CD4-positive, alpha-beta memory T cell (primary cell): ENCODE data around the gene SIGLEC9. TPM values are rescaled to one million over a fixed set of nuclear protein-coding genes. Genes with fewer than 3 reads are reported as not detected.

ENCODE experiments used
- CTCF ChIA-PET: fragments of 350-600 bp; sonication (Branson Sonifier 250); formaldehyde crosslinking; loops from one replicate; lab custom pipeline; 2021; ENCODE audit warnings: inconsistent platforms; ENCODE audit not compliant: partially characterized antibody; lab: Charles Lee
- POLR2A ChIA-PET: fragments of 350-600 bp; sonication (Branson Sonifier 250); formaldehyde crosslinking; loops from one replicate; lab custom pipeline; 2021; ENCODE audit not compliant: partially characterized antibody; lab: Charles Lee
- DNase-seq, 5 donors: peaks; one replicate each; pipeline versions ENCODE4 v3.0.0 to v3.0.0-alpha.2; 2020 to 2022; ENCODE audit warnings: mixed read lengths in 1 of 5
- H3K27ac ChIP-seq: one replicate; pipeline ENCODE4 v1.7.0; 2013; ENCODE audit warnings: low read depth, low read length
- H3K27me3 ChIP-seq: 2 replicates; pipeline ENCODE4 v1.7.0; 2013; ENCODE audit warnings: mild to moderate bottlenecking, low read length, moderate library complexity; ENCODE audit not compliant: insufficient read depth
- H3K36me3 ChIP-seq: 2 replicates; pipeline ENCODE4 v1.7.0; 2013; ENCODE audit warnings: mild to moderate bottlenecking, low read length, moderate library complexity; ENCODE audit not compliant: insufficient read depth
- H3K4me1 ChIP-seq: 2 replicates; pipeline ENCODE4 v1.7.0; 2013; ENCODE audit warnings: mild to moderate bottlenecking, low read length, moderate library complexity; ENCODE audit not compliant: insufficient read depth
- H3K4me3 ChIP-seq, 2 donors: one replicate each; pipeline ENCODE4 v1.7.0; 2013; ENCODE audit warnings: low read length in 2 of 2, mild to moderate bottlenecking in 1 of 2
- H3K9me3 ChIP-seq, 2 donors: one replicate each; pipeline ENCODE4 v1.7.0; 2013; ENCODE audit warnings: low read length in 2 of 2, control low read depth in 1 of 2; ENCODE audit not compliant: control insufficient read depth in 1 of 2
- H3K27ac Mint-ChIP-seq, 7 donors: one replicate each; pipeline ENCODE4 v1.8.0; 2020 to 2021; ENCODE audit warnings: mixed read lengths in 7 of 7, mild to moderate bottlenecking in 6 of 7, inconsistent platforms in 3 of 7, moderate library complexity in 3 of 7
- H3K27me3 Mint-ChIP-seq, 2 donors: one replicate each; pipeline ENCODE4 v1.8.0; 2020 to 2021; ENCODE audit warnings: mixed read lengths in 2 of 2
- H3K36me3 Mint-ChIP-seq, 2 donors: one replicate each; pipeline ENCODE4 v1.8.0; 2020 to 2021; ENCODE audit warnings: mixed read lengths in 2 of 2, inconsistent platforms in 1 of 2, mild to moderate bottlenecking in 1 of 2
- H3K4me1 Mint-ChIP-seq, 4 donors: one replicate each; pipeline ENCODE4 v1.8.0; 2020 to 2021; ENCODE audit warnings: mixed read lengths in 4 of 4, mild to moderate bottlenecking in 1 of 4
- H3K4me3 Mint-ChIP-seq, 8 donors: one replicate each; pipeline ENCODE4 v1.8.0; 2020 to 2021; ENCODE audit warnings: mixed read lengths in 8 of 8, mild to moderate bottlenecking in 7 of 8, moderate library complexity in 6 of 8, inconsistent platforms in 3 of 8
- H3K9me3 Mint-ChIP-seq, 8 donors: one replicate each; pipeline ENCODE4 v1.8.0; 2020 to 2021; ENCODE audit warnings: mixed read lengths in 8 of 8, mild to moderate bottlenecking in 5 of 8, inconsistent platforms in 3 of 8, moderate library complexity in 1 of 8
- intact Hi-C: fragments of 100-400 bp; cut with micrococcal nuclease; formaldehyde crosslinking; loops from one replicate; pipeline ENCODE4 v1.15.1; 2023
- polyA plus RNA-seq, 2 donors: library from polyadenylated mRNA; unstranded; fragments of 300-500 nt; fragmentation: Illumina TruSeq; gene quantifications; one replicate each; pipeline ENCODE4 v1.2.3, GENCODE V29; 2021
- total RNA-seq, 2 experiments: library from RNA; stranded (reverse); gene quantifications; one replicate each; pipeline ENCODE4 v1.2.3, GENCODE V29; 2021

The SIGLEC9 gene
- total and polyA plus RNA-seq, 4 experiments from 2014 or later: 2.4 to 3.9 (median 3.0) TPM

- Histone ChIP-seq H3K9me3 (no peaks in the 10 kb centered on the region), H3K36me3 (no peaks in the 10 kb centered on the region), H3K4me1 (no peaks in the 10 kb centered on the region), H3K4me3 (no peak within 1 kb of the TSS), H3K27me3 (no peaks in the 10 kb centered on the region), H3K27ac (no peak within 1 kb of the TSS)
- peaks cover 3 to 7% of the 10 kb centered on the region in 2 donors for H3K27me3 Mint-ChIP-seq
- no peak within 1 kb of the TSS for H3K4me3 Mint-ChIP-seq
- intact Hi-C loops: no loop called here
- peaks cover 0 to 13% of the 10 kb centered on the region in 2 donors for H3K36me3 Mint-ChIP-seq
- peak within 1 kb of the TSS in 2 of 7 donors; percentile 39 to 74 for H3K27ac Mint-ChIP-seq
- ChIA-PET CTCF (no interaction called here), POLR2A (no interaction called here)
- no peaks in the 10 kb centered on the region for H3K9me3 Mint-ChIP-seq
- no peak for DNase-seq
- H3K4me1 Mint-ChIP-seq: peaks cover 0 to 2% (median 0%) of the 10 kb centered on the region in 4 donors
Measured at GRCh38 chr19:51082611-51083010, 42.1 kb upstream of the SIGLEC9 start, which contains the start of gene KLK14. Gene KLK14 (minus strand): TSS chr19:51082887. CDS start chr19:51082614, 273 bp downstream.

GRCh38 chr19:51083181-51083580 is 41.5 kb upstream of the SIGLEC9 start:
- Histone ChIP-seq H3K27ac (no peak overlapping the region), H3K36me3 (no peaks in the 10 kb centered on the region), H3K27me3 (no peaks in the 10 kb centered on the region), H3K9me3 (no peaks in the 10 kb centered on the region), H3K4me3 (no peak overlapping the region), H3K4me1 (no peaks in the 10 kb centered on the region)
- H3K27me3 Mint-ChIP-seq: peaks cover 3 to 7% of the 10 kb centered on the region in 2 donors
- H3K27ac Mint-ChIP-seq: peak overlapping the region in 1 of 7 donors; percentile 74
- no peak for DNase-seq
- peaks cover 0 to 2% (median 0%) of the 10 kb centered on the region in 4 donors for H3K4me1 Mint-ChIP-seq
- intact Hi-C loops: no loop called here
- H3K9me3 Mint-ChIP-seq: no peaks in the 10 kb centered on the region
- peaks cover 0 to 13% of the 10 kb centered on the region in 2 donors for H3K36me3 Mint-ChIP-seq
- ChIA-PET POLR2A (no interaction called here), CTCF (no interaction called here)
- H3K4me3 Mint-ChIP-seq: no peak overlapping the region

- H3K4me3 Mint-ChIP-seq: no peak overlapping the region
- no peaks in the 10 kb centered on the region for H3K36me3 ChIP-seq
- H3K4me1 Mint-ChIP-seq: peaks cover 0 to 2% (median 0%) of the 10 kb centered on the region in 4 donors
- peaks cover 3 to 7% of the 10 kb centered on the region in 2 donors for H3K27me3 Mint-ChIP-seq
- H3K4me1 ChIP-seq: no peaks in the 10 kb centered on the region
- H3K27ac Mint-ChIP-seq: no peak overlapping the region
- no peaks in the 10 kb centered on the region for H3K9me3 ChIP-seq
- H3K36me3 Mint-ChIP-seq: peaks cover 0 to 13% of the 10 kb centered on the region in 2 donors
- H3K4me3 ChIP-seq: no peak overlapping the region
- H3K27ac ChIP-seq: no peak overlapping the region
- no peaks in the 10 kb centered on the region for H3K9me3 Mint-ChIP-seq
- intact Hi-C loops: no loop called here
- CTCF ChIA-PET: no interaction called here
- DNase-seq: no peak
- POLR2A ChIA-PET: no interaction called here
- H3K27me3 ChIP-seq: no peaks in the 10 kb centered on the region
Measured at GRCh38 chr19:51083783-51084182, 40.9 kb upstream of the SIGLEC9 start.

GRCh38 chr19:51084505-51084904 is 40.2 kb upstream of the SIGLEC9 start:
- H3K9me3 Mint-ChIP-seq: no peaks in the 10 kb centered on the region
- Histone ChIP-seq H3K4me1 (no peaks in the 10 kb centered on the region), H3K27me3 (no peaks in the 10 kb centered on the region), H3K36me3 (no peaks in the 10 kb centered on the region), H3K27ac (no peak overlapping the region), H3K4me3 (no peak overlapping the region), H3K9me3 (no peaks in the 10 kb centered on the region)
- POLR2A ChIA-PET: no interaction called here
- H3K4me1 Mint-ChIP-seq: peaks cover 0 to 2% (median 0%) of the 10 kb centered on the region in 4 donors
- intact Hi-C loops: no loop called here
- H3K27me3 Mint-ChIP-seq: peaks cover 3 to 7% of the 10 kb centered on the region in 2 donors
- peaks cover 0 to 13% of the 10 kb centered on the region in 2 donors for H3K36me3 Mint-ChIP-seq
- no peak overlapping the region for H3K4me3 Mint-ChIP-seq
- no peak for DNase-seq
- H3K27ac Mint-ChIP-seq: no peak overlapping the region
- CTCF ChIA-PET: no interaction called here

GRCh38 chr19:51086153-51086850 is 38.4 kb upstream of the SIGLEC9 start:
- Mint-ChIP-seq H3K27ac (no peak overlapping the region), H3K36me3 (peaks cover 0 to 13% of the 10 kb centered on the region in 2 donors), H3K4me3 (no peak overlapping the region), H3K9me3 (no peaks in the 10 kb centered on the region), H3K4me1 (peaks cover 0 to 2% (median 0%) of the 10 kb centered on the region in 4 donors), H3K27me3 (peaks cover 3 to 7% of the 10 kb centered on the region in 2 donors)
- no peaks in the 10 kb centered on the region for H3K36me3 ChIP-seq
- CTCF ChIA-PET: interaction anchor here (1.2 kb wide), 1 partner anchor 11 kb away, joined by 4 read pairs; no protein-coding TSS in a partner anchor
- H3K4me3 ChIP-seq: no peak overlapping the region
- H3K27ac ChIP-seq: no peak overlapping the region
- no peaks in the 10 kb centered on the region for H3K27me3 ChIP-seq
- no peak for DNase-seq
- intact Hi-C loops: no loop called here
- no peaks in the 10 kb centered on the region for H3K9me3 ChIP-seq
- H3K4me1 ChIP-seq: no peaks in the 10 kb centered on the region
- POLR2A ChIA-PET: no interaction called here

- H3K4me1 Mint-ChIP-seq: peaks cover 0 to 6% (median 4%) of the 10 kb centered on the region in 4 donors
- H3K4me1 ChIP-seq: no peaks in the 10 kb centered on the region
- POLR2A ChIA-PET: no interaction called here
- no peaks in the 10 kb centered on the region for H3K9me3 ChIP-seq
- H3K4me3 Mint-ChIP-seq: no peak overlapping the region
- intact Hi-C loops: loop anchor here (10.0 kb wide), 1 partner anchor 165 kb away; no protein-coding TSS in a partner anchor
- H3K36me3 Mint-ChIP-seq: peaks cover 0 to 9% of the 10 kb centered on the region in 2 donors
- H3K9me3 Mint-ChIP-seq: no peaks in the 10 kb centered on the region
- H3K4me3 ChIP-seq: no peak overlapping the region
- CTCF ChIA-PET: no interaction called here
- H3K36me3 ChIP-seq: no peaks in the 10 kb centered on the region
- H3K27ac ChIP-seq: no peak overlapping the region
- DNase-seq: no peak
- peak overlapping the region in 1 of 7 donors; percentile 25 for H3K27ac Mint-ChIP-seq
- no peaks in the 10 kb centered on the region for H3K27me3 Mint-ChIP-seq
- H3K27me3 ChIP-seq: no peaks in the 10 kb centered on the region
Measured at GRCh38 chr19:51089786-51090185, 34.9 kb upstream of the SIGLEC9 start.

- DNase-seq: no peak
- Mint-ChIP-seq H3K4me3 (no peak overlapping the region), H3K36me3 (peaks cover 0 to 9% of the 10 kb centered on the region in 2 donors), H3K4me1 (peaks cover 0 to 6% (median 4%) of the 10 kb centered on the region in 4 donors), H3K9me3 (no peaks in the 10 kb centered on the region), H3K27ac (no peak overlapping the region), H3K27me3 (no peaks in the 10 kb centered on the region)
- H3K27ac ChIP-seq: no peak overlapping the region
- intact Hi-C loops: loop anchor here (10.0 kb wide), 1 partner anchor 166 kb away; no protein-coding TSS in a partner anchor
- no peaks in the 10 kb centered on the region for H3K9me3 ChIP-seq
- ChIA-PET CTCF (no interaction called here), POLR2A (no interaction called here)
- no peaks in the 10 kb centered on the region for H3K36me3 ChIP-seq
- H3K4me3 ChIP-seq: no peak overlapping the region
- H3K27me3 ChIP-seq: no peaks in the 10 kb centered on the region
- H3K4me1 ChIP-seq: no peaks in the 10 kb centered on the region
Measured at GRCh38 chr19:51090471-51090870, 34.2 kb upstream of the SIGLEC9 start.
